Right lobe of liver (tissue), 6 donors: ENCODE results near the gene ABCC9. TPM values are rescaled to one million over a fixed set of nuclear protein-coding genes. Genes with fewer than 3 reads are reported as not detected.

Experiments
- ATAC-seq, 4 donors: fragments of 200-7000 bp; cut with Tn5 transposase; one replicate each; pipeline ENCODE4 v1.9.1; 2020; ENCODE audit warnings: mild to moderate bottlenecking in 4 of 4, moderate library complexity in 4 of 4
- DNase-seq, 3 donors: peaks; one replicate each; pipeline ENCODE4 v3.0.0-alpha.2; 2020
- H3K27ac ChIP-seq, 3 donors: fragments of 200-600 bp; one replicate each; pipeline ENCODE4 v1.8.0; 2022
- H3K27me3 ChIP-seq, 2 donors: fragments of 200-600 bp; one replicate each; pipeline ENCODE4 v1.8.0; 2022
- H3K36me3 ChIP-seq, 4 donors: fragments of 200-600 bp; sonication (generic) in 1 of 4; one replicate each; pipeline versions ENCODE4 v1.5.1 to v1.8.0; 2017 to 2022; ENCODE audit warnings: control low read depth in 1 of 4
- H3K4me1 ChIP-seq, 4 donors: fragments of 200-600 bp; sonication (generic) in 1 of 4; one replicate each; pipeline versions ENCODE4 v1.5.1 to v1.8.0; 2017 to 2022; ENCODE audit warnings: control low read depth in 1 of 4
- H3K4me3 ChIP-seq, 3 donors: fragments of 200-600 bp; one replicate each; pipeline ENCODE4 v1.8.0; 2022
- H3K9me3 ChIP-seq, 4 donors: fragments of 200-600 bp; sonication (generic) in 1 of 4; one replicate each; pipeline versions ENCODE4 v1.5.1 to v1.8.0; 2017 to 2022; ENCODE audit warnings: control low read depth in 1 of 4
- CTCF ChIP-seq, 4 donors: fragments of 200-600 bp in 3 of 4; fragments of 450-650 bp in 1 of 4; IDR thresholded peaks; one replicate each; pipeline versions ENCODE4 v1.5.1 to v1.8.0; 2016 to 2022; ENCODE audit warnings: antibody characterized with exemption in 4 of 4, mild to moderate bottlenecking in 2 of 4
- POLR2A ChIP-seq: fragments of 450-650 bp; IDR thresholded peaks from one replicate; pipeline ENCODE4 v1.6.1; 2017; ENCODE audit warnings: antibody characterized with exemption, mild to moderate bottlenecking
- WGBS: methylation state at CpG from one replicate; pipeline ENCODE4 v1.1.6; 2018; ENCODE audit warnings: low coverage, low lambda C conversion rate; ENCODE audit not compliant: insufficient coverage; ENCODE audit errors: missing lambda C conversion rate; 5-methylcytosine and 5-hydroxymethylcytosine counted together
- intact Hi-C, 2 donors: fragments of 100-400 bp; cut with DNase I; formaldehyde crosslinking; loops; one replicate each; pipeline versions ENCODE4 v1.11.2 to v1.14.1; 2022
- total RNA-seq, 6 experiments: library from RNA; depleted of rRNA in 2 of 6; stranded (reverse); fragments of >200 nt in 2 of 6; fragmentation: NEBNext Ultra II Directional in 3 of 6; extraction: Animal tissue kit (Norgen Biotek cat#: 25700) in 3 of 6; gene quantifications; one replicate each; pipeline versions ENCODE4 v1.1.0 to v1.2.4, GENCODE V29; 2016 to 2023
- donor health status: DM: no; HTN: yes; CAD: no.
- donor health status: DM: no; HTN: no; CAD: no.
- donor health status: DM: no; HTN: no; CAD: no.
- donor health status: DM: no; HTN: yes; CAD: no.
- donor health status: DM: no; HTN: yes; CAD: no.

Gene ABCC9
- total RNA-seq, 6 experiments from 2014 or later, result 26.5 to 71.2 (median 37.1) TPM

GRCh38 chr12:21973221-21973620 is 32.0 kb upstream of the ABCC9 start:
- no peak for TF ChIP-seq POLR2A
- no peak for TF ChIP-seq CTCF (IDR thresholded peaks at IDR 0.05)

GRCh38 chr12:21972055-21972454 is 30.8 kb upstream of the ABCC9 start:
- Histone ChIP-seq H3K27me3 (no peaks in the 10 kb centered on the region), H3K36me3 (no peaks in the 10 kb centered on the region), H3K4me1 (no peaks in the 10 kb centered on the region), H3K9me3 (no peaks in the 10 kb centered on the region), H3K4me3 (no peak overlapping the region), H3K27ac (peak overlapping the region in 1 of 3 donors; percentile 21)
- intact Hi-C loops, result no loop called here
- DNase-seq (no peak), ATAC-seq (peak in 1 of 4 donors; percentile 68)
- TF ChIP-seq POLR2A (no peak), CTCF (IDR thresholded peaks at IDR 0.05) (no peak)
- 52% methylated on average over 4 of the region's 4 CpGs for WGBS

More at GRCh38 chr12:21973221-21973620, 32.0 kb upstream of the ABCC9 start:
- no peaks in the 10 kb centered on the region for H3K4me1 ChIP-seq
- no peaks in the 10 kb centered on the region for H3K36me3 ChIP-seq
- intact Hi-C loops, result no loop called here
- DNase-seq (no peak), ATAC-seq (no peak)
- no peaks in the 10 kb centered on the region for H3K9me3 ChIP-seq
- no peak overlapping the region for H3K4me3 ChIP-seq
- no peak overlapping the region for H3K27ac ChIP-seq
- H3K27me3 ChIP-seq, result no peaks in the 10 kb centered on the region

GRCh38 chr12:21971344-21971743 is 30.1 kb upstream of the ABCC9 start:
- Histone ChIP-seq H3K27me3 (no peaks in the 10 kb centered on the region), H3K36me3 (no peaks in the 10 kb centered on the region), H3K4me3 (no peak overlapping the region), H3K9me3 (no peaks in the 10 kb centered on the region), H3K27ac (peak overlapping the region in 1 of 3 donors; percentile 3), H3K4me1 (no peaks in the 10 kb centered on the region)
- TF ChIP-seq CTCF (IDR thresholded peaks at IDR 0.05) (no peak), POLR2A (no peak)
- 47% methylated on average over 1 of the region's 1 CpG for whole genome bisulfite sequencing
- intact Hi-C loops, result no loop called here
- DNase-seq, result no peak
- ATAC-seq, result no peak

- no peak overlapping the region for H3K4me3 ChIP-seq
- no peaks in the 10 kb centered on the region for H3K27me3 ChIP-seq
- ATAC-seq (no peak), DNase-seq (peak in 1 of 3 donors; percentile 38)
- no peaks in the 10 kb centered on the region for H3K9me3 ChIP-seq
- WGBS, result 85% methylated on average over 5 of the region's 5 CpGs
- H3K27ac ChIP-seq, result no peak overlapping the region
- H3K36me3 ChIP-seq, result no peaks in the 10 kb centered on the region
- intact Hi-C loops, result no loop called here
- TF ChIP-seq CTCF (IDR thresholded peaks at IDR 0.05) (peak; percentile 8 to 52 (median 28)), POLR2A (no peak)
- no peaks in the 10 kb centered on the region for H3K4me1 ChIP-seq
These were observed 21.6 kb upstream of the ABCC9 start for GRCh38 chr12:21962821-21963220.

GRCh38 chr12:21962236-21962635 is 21.0 kb upstream of the ABCC9 start:
- intact Hi-C loops, result no loop called here
- no peaks in the 10 kb centered on the region for H3K9me3 ChIP-seq
- H3K4me3 ChIP-seq, result no peak overlapping the region
- no peak for TF ChIP-seq CTCF (IDR thresholded peaks at IDR 0.05)
- no peak for TF ChIP-seq POLR2A
- no CpG with 5 or more reads among the region's 5 CpGs for WGBS
- DNase-seq (peak in 1 of 3 donors; percentile 42), ATAC-seq (no peak)
- H3K27ac ChIP-seq, result no peak overlapping the region
- H3K4me1 ChIP-seq, result no peaks in the 10 kb centered on the region
- no peaks in the 10 kb centered on the region for H3K27me3 ChIP-seq
- H3K36me3 ChIP-seq, result no peaks in the 10 kb centered on the region
